Measurements from ENCODE around the gene TIPARP.

The TIPARP gene, protein sequence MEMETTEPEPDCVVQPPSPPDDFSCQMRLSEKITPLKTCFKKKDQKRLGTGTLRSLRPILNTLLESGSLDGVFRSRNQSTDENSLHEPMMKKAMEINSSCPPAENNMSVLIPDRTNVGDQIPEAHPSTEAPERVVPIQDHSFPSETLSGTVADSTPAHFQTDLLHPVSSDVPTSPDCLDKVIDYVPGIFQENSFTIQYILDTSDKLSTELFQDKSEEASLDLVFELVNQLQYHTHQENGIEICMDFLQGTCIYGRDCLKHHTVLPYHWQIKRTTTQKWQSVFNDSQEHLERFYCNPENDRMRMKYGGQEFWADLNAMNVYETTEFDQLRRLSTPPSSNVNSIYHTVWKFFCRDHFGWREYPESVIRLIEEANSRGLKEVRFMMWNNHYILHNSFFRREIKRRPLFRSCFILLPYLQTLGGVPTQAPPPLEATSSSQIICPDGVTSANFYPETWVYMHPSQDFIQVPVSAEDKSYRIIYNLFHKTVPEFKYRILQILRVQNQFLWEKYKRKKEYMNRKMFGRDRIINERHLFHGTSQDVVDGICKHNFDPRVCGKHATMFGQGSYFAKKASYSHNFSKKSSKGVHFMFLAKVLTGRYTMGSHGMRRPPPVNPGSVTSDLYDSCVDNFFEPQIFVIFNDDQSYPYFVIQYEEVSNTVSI
- total RNA-seq = 49.5 to 335 (median 84.4) reads per million in 18 experiments

- DNase-seq = peak; percentile 99
Measured at GRCh38 chr3:156674046-156674910, at the start of gene TIPARP. TSS of gene TIPARP (plus strand) at chr3:156674590. CDS start at chr3:156677698, 3,108 bp downstream.

- DNase-seq = no peak
Measured at GRCh38 chr3:156626104-156626503, 48.3 kb upstream of the TIPARP start.

DNA sequence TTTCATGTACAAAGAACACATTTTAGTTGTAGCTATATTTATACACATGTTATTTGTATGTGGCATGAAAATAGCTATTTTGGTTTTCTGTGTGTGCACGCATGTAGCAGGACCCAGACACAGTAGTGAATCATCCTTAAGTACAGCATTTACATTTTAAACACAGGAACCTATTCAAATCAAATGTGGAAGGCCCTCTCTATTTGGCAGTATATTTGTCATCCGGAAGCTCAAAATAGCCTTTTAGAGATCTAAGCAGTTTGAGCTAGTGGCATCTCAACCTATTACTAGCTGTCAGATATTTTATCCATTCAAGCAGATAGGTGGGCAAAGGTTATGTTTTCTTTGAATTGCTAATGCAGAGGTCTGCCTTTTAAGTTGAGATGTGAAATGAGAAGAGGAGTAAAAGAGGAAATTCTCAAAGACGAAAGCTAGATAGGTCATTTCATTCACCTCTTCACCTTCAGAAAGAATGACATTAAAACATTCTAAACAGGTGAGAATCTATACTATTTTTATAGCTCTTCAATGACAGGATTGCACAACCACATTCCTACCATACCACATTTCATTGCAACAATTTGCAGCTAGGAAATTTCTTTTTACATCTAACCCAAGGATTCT is 46.3 kb upstream of the TIPARP start:
- DNase-seq = no peak

- DNase-seq = no peak
Measured at GRCh38 chr3:156628836-156629618, 45.4 kb upstream of the TIPARP start.

GRCh38 chr3:156630081-156630772 is 44.2 kb upstream of the TIPARP start:
- DNase-seq = no peak

DNA sequence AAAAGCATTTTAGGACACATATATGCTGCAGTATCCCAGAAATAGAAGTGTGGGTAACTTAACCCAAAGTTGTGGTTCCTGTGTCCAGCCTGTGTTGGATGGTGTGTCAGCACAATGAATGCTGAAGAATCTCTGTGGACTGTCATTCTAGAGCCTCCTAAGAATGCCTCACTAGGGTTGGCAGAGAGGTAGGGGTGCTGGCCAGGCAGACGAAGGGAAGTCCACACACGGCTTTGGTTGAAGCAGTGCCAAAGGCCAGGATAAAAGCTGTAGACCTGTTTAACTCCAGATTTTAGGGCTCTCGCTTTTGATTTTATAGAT is 43.7 kb upstream of the TIPARP start:
- DNase-seq = no peak

DNA sequence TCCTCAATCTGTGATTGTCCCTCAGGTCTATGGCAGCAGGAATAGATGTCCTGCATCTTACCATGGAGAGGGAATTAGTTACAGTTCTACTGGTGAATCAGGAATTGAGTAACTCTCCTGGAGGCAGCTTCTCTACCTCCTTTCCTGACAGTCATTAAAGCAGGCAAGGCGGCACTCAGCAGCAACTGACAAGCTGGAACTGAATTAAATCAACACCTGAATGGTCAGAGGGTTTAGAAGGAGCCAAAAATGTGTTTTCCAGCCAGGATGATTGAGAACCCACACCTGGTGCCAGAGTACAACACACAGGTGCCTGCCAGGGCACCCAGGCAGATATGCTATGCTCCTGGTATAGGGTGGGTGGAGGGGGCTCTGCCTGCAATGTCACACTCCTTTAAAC is 43.1 kb upstream of the TIPARP start:
- DNase-seq = no peak

GRCh38 chr3:156632601-156633000 is 41.8 kb upstream of the TIPARP start:
- DNase-seq = peak; percentile 54 to 58

DNA sequence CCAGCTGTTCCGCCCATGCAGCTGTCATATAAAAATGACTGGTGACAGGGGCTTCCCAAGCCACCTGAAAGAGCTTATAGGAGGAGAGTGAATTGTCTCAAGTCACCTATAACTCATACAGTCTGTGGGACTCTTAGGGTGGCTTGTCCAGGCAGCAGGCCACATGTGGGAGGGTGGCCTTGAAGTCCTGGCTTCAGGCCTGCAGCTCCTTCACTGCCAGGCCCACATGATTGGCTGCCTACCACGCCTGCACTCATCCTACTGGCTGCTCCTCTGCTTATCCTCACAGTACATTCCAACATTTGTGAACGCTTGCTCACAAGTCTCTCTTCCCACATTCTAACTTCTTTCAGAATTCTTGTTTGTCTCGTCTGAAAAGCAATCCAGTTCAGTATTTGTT is 41.1 kb upstream of the TIPARP start:
- no peak for DNase-seq

GRCh38 chr3:156635034-156635433 is 39.4 kb upstream of the TIPARP start:
- no peak for DNase-seq

DNA sequence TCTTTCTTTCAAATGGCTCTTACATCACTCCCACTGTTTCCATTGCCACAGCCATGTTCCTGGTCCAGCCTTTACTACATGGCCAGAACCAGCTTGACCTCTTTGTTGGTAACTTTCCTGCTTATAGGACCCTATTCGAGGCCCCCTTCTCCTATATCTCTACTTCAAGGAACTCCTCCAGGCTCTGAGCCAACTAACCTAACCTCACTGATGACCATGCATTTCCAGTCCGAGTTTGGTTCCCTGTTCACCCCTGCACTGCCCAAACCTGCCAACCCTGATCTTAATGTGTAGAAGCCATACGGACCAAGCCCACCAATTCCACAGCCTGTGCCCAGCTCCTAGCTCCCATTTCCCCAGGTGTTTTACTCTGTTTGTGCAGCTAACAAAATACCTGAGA is 38.4 kb upstream of the TIPARP start:
- no peak for DNase-seq

GRCh38 chr3:156637480-156638022 is 36.8 kb upstream of the TIPARP start:
- no peak for DNase-seq

- no peak for DNase-seq
Measured at GRCh38 chr3:156638271-156638670, 36.1 kb upstream of the TIPARP start.

- no peak for DNase-seq
Measured at GRCh38 chr3:156639414-156640023, 34.9 kb upstream of the TIPARP start.

DNA sequence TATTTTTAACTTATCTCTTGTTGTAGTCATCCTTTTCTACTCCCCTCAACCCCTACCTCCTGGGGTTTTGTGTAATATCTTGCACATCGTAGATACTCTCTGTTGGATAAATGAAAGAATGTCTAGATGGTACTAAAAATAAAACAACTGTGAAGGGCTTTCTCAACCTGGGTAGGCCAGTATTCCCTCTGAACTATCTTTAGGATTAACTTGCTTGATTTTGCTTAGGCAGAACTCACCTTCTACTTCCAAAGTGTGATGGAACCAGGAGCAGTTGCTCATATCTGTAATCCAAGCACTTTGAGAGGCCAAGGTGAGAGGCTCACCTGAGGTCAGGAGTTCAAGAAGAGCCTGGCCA is 32.8 kb upstream of the TIPARP start:
- DNase-seq = no peak

GRCh38 chr3:156642750-156643728 is 31.4 kb upstream of the TIPARP start:
- DNase-seq = peak; percentile 57 to 61

DNA sequence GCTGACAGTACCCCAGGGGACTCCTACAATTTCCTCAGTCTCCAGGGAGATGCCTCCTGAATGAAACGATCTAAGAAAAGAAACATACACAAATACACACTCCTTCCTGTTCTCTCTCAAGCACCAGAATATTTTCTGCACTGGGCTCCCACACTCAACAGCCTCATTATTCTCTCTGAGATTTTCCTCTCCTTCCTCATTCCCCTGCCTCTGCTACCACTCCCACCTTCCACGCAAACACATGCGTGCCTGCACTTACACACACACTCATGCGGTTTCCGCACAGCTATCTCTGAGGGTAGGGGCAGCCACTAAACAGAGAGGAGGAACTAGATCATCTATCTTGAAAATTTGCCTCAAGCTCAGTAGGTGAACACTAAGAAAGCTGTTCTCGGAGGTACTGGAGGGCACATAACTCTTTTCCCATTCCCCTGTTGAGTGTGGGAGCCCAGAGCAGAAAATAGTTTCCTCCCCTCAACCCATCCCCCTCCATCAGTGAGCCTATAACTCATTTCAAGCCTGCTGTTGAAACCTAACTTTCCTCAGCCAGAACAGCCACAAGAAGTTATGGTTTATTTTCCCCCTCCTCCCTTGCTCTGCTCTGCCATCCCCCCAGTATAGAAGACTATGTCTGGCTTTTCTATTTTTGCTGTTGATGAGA is 30.5 kb upstream of the TIPARP start:
- DNase-seq = peak; percentile 64 to 86

DNA sequence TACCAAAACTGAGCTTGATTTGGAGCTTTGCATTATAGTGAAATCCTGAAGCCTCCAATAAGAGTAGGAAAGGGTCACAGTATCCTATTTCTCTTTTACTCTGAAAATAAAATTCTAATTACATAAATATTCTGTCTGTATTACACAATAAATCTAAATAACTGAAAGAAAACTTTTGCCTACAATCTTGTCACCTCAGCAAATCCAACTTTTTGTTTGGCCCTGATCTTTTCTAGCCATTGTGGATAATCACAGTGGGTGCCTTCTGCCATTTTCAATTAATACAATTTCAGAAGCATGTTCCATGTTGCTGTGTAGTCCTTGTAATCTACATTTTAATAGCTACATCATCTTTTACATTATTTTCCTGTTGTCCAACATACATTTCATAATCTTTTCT is 29.4 kb upstream of the TIPARP start:
- no peak for DNase-seq

GRCh38 chr3:156646958-156647357 is 27.4 kb upstream of the TIPARP start:
- DNase-seq = no peak
